Fibroblast of mammary gland (primary cell): ENCODE measurements around the gene LEKR1.
"Not testable (repeated sequence)": the region's sequence is repeated elsewhere in the genome, so short reads cannot be mapped to it uniquely, and the experiment has no call there.

Source experiments
- DNase-seq: peaks from one replicate; pipeline ENCODE4 v3.0.0-alpha.2; 2010; ENCODE audit warnings: low read depth
- H3K4me3 ChIP-seq: 2 replicates; pipeline ENCODE4 v1.5.1; 2011; ENCODE audit warnings: low read depth, mild to moderate bottlenecking, low read length, moderate library complexity; ENCODE audit not compliant: control insufficient read depth
- CTCF ChIP-seq: conservative IDR thresholded peaks from 2 replicates; pipeline ENCODE4 v1.5.1; 2011; ENCODE audit warnings: low read depth, low read length, inconsistent platforms; ENCODE audit not compliant: control insufficient read depth, insufficient read depth

LEKR1 gene

GRCh38 chr3:156820692-156821080 lies 5.5 kb upstream of the LEKR1 start:
- no peak for TF ChIP-seq CTCF
- no peak overlapping the region for H3K4me3 ChIP-seq
- DNase-seq: no peak

- not testable (repeated sequence) for H3K4me3 ChIP-seq, DNase-seq
Observed at GRCh38 chr3:156822626-156823260, 3.4 kb upstream of the LEKR1 start.

GRCh38 chr3:156825795-156826143 lies 384 bp upstream of the LEKR1 start:
- peak overlapping the region; percentile 62 for H3K4me3 ChIP-seq
- no peak for DNase-seq
- TF ChIP-seq CTCF: no peak

GRCh38 chr3:156826896-156827882 lies 1.0 kb downstream of the LEKR1 start:
- H3K4me3 ChIP-seq: peak overlapping the region; percentile 62
- TF ChIP-seq CTCF: no peak
- no peak for DNase-seq

GRCh38 chr3:156831006-156831405 lies 4.9 kb downstream of the LEKR1 start:
- no peak for DNase-seq
- no peak overlapping the region for H3K4me3 ChIP-seq
- no peak for TF ChIP-seq CTCF

- no peak overlapping the region for H3K4me3 ChIP-seq
- no peak for TF ChIP-seq CTCF
- no peak for DNase-seq
Observed at GRCh38 chr3:156834435-156834834, 8.3 kb downstream of the LEKR1 start.

GRCh38 chr3:156834962-156835535 lies 8.9 kb downstream of the LEKR1 start:
- TF ChIP-seq CTCF: no peak
- no peak overlapping the region for H3K4me3 ChIP-seq
- no peak for DNase-seq
